ENCODE data around the gene FIZ1. TPM values are rescaled to one million over a fixed set of nuclear protein-coding genes. Genes with fewer than 3 reads are reported as not detected.

The FIZ1 gene
- total RNA-seq, 1 donor = 4.3 TPM

DNA sequence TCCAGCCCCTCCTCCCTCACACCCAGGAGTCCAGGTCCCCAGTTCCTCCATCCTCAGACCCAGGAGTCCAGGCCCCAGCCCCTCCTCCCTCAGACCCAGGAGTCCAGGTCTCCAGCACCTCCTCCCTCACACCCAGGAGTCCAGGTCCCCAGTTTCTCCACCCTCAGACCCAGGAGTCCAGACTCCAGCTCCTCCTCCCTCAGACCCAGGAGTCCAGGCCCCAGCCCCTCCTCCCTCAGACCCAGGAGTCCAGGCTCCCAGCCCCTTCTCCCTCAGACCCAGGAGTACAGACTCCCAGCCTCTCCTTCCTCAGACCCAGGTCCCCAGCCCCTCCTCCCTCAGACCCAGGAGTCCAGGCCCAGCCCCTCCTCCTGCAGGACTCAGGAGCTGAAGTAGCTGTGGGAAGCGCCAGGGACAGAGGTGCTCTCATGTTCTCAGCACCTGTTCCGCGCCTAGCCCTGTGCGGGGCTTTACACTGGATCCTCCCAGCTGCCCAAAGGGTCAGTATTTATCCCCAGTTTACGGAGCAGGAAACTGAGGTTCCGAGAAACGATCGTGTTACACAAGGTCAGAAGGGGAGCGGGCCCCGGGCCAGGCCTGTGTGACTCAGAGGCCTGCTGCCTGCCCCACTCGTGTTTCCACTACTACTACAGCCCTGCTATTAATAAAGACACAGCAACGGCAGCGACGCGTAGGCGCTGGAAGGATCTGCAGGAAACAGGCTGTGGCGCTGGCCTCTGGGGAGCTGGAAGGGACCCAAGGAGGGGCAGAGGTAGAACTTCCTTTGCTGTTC lies 52.3 kb downstream of the FIZ1 start:
- peak; percentile 73 for DNase-seq (ENCODE audit: low read depth)
- H3K4me3 ChIP-seq (ENCODE audit: low read depth, low read length) = no peak overlapping the region
- TF ChIP-seq, protein P1, sequence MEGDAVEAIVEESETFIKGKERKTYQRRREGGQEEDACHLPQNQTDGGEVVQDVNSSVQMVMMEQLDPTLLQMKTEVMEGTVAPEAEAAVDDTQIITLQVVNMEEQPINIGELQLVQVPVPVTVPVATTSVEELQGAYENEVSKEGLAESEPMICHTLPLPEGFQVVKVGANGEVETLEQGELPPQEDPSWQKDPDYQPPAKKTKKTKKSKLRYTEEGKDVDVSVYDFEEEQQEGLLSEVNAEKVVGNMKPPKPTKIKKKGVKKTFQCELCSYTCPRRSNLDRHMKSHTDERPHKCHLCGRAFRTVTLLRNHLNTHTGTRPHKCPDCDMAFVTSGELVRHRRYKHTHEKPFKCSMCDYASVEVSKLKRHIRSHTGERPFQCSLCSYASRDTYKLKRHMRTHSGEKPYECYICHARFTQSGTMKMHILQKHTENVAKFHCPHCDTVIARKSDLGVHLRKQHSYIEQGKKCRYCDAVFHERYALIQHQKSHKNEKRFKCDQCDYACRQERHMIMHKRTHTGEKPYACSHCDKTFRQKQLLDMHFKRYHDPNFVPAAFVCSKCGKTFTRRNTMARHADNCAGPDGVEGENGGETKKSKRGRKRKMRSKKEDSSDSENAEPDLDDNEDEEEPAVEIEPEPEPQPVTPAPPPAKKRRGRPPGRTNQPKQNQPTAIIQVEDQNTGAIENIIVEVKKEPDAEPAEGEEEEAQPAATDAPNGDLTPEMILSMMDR (IDR thresholded peaks at IDR 0.05; ENCODE audit: insufficient read depth, low read depth, low read length) = no peak

GRCh38 chr19:55546011-55546410 lies 53.3 kb downstream of the FIZ1 start:
- no peak for DNase-seq (ENCODE audit: low read depth)
- no peak overlapping the region for H3K4me3 ChIP-seq (ENCODE audit: low read depth, low read length)
- TF ChIP-seq, protein P1 (IDR thresholded peaks at IDR 0.05; ENCODE audit: insufficient read depth, low read depth, low read length) = no peak

- no peak for DNase-seq (ENCODE audit: low read depth)
- no peak within 1 kb of the TSS for H3K4me3 ChIP-seq (ENCODE audit: low read depth, low read length)
- TF ChIP-seq, protein P1 (IDR thresholded peaks at IDR 0.05; ENCODE audit: insufficient read depth, low read depth, low read length) = no peak
Observed at GRCh38 chr19:55545443-55545842, 53.9 kb downstream of the FIZ1 start, which contains the start of gene SBK3. Gene SBK3 (minus strand): TSS chr19:55545543. CDS start chr19:55545543, 0 bp downstream.

- H3K4me3 ChIP-seq (ENCODE audit: low read depth, low read length) = no peak overlapping the region
- TF ChIP-seq, protein P1 (IDR thresholded peaks at IDR 0.05; ENCODE audit: insufficient read depth, low read depth, low read length) = no peak
- DNase-seq (ENCODE audit: low read depth) = no peak
Observed at GRCh38 chr19:55544776-55545439, 54.4 kb downstream of the FIZ1 start.

DNA sequence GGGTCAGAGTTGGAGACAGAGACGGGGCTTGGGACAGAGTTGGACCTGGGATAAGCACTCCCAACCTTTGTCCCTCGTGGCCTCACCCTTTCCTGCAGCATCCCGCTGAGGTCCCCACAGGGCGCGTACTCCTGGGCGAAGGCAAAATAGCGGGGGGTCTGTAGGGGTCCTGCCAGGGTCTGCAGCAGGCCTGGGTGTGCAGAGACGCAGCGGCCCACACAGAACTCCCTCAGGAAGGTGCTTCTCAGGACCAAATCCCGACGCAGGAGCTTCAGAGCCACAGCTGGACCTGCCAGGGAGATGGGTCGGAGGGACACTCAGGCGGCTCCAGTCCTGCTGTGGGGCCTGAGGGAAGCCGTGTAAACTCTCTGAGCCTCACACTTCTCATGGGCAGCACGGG lies 55.3 kb downstream of the FIZ1 start:
- H3K4me3 ChIP-seq (ENCODE audit: low read depth, low read length) = no peak overlapping the region
- no peak for DNase-seq (ENCODE audit: low read depth)
- TF ChIP-seq, protein P1 (IDR thresholded peaks at IDR 0.05; ENCODE audit: insufficient read depth, low read depth, low read length) = no peak

DNA sequence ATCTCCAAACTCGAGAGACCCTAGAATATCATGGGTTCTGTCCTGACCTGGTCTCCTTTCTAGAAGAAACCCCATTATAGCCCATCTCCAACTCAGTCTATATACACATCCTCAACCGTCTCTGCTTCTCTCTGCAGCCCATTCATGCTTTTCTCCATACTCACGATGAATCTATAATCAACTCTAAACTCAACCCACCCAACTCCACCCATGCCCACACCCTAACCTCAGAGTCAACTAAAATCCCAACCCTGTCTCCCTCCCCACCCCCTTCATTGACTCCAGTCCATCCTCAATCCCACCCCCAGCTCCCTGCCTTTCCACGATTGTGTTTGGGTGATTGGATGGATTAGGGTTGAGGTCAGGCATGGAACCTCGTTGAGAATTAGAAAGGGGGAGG lies 55.8 kb downstream of the FIZ1 start:
- no peak for DNase-seq (ENCODE audit: low read depth)
- no peak overlapping the region for H3K4me3 ChIP-seq (ENCODE audit: low read depth, low read length)
- TF ChIP-seq, protein P1 (IDR thresholded peaks at IDR 0.05; ENCODE audit: insufficient read depth, low read depth, low read length) = no peak

Data from fibroblast of villous mesenchyme (primary cell).